KBM-7 (cell line): ENCODE data around the gene ETV6.

ENCODE experiments used
- DNase-seq: peaks from one replicate; pipeline ENCODE4 v3.0.0-alpha.2; 2015
- in situ Hi-C: fragments of 300-500 bp; cut with MboI; formaldehyde crosslinking; loops from 2 replicates; pipeline ENCODE4 v1.14.3; 2020; ENCODE audit warnings: low sequenced_read_pairs, low pct_unique_long_range_greater_than_20kb, mixed read lengths

ETV6 gene

DNA sequence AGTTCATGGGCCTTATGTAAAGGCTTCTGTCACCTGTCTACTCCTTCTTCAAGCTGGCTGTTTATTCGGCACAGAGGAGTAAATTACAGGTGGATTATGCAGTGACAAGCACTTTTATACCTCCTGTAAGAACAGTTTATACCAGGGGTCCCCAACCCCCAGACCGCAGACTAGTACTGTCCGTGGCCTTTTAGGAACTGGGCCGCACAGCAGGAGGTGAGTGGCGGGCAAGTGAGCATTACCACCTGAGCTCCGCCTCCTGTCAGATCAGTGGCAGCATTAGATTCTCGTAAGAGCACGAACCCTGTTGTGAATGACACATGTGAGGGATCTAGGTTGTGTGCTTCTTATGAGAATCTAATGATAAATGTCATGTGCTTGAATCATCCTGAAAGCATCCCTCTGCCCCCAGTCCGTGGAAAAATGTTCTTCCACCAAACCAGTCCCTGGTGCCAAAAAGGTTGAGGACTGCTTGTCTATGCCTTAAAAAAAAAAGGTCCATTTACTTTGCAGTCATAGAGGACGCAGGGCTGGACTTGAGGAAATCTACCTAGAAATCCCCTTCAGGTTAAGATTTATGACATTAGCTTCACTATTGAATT, 78.8 kb downstream of the ETV6 start:
- no peak for DNase-seq
- in situ Hi-C loops, result no loop called here

DNA sequence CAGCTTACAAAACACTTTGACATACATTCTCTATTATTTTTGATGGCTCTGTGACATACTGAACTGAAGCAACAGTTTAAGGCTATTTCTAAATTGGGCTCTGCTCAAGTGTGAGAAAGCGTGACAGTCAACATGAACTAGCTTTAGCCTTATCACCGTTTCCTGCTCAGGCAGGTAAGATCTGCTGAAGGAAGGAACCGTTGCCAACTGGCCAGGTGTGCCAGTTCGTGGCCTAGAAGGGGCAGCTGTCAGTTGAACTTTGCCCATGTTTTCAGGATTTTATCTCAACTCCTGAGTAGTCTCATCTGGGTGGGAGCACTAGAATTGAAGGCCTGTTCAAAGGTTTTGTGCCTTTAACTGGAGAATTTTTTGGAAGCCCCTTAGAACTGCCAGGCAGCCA, 79.5 kb downstream of the ETV6 start:
- in situ Hi-C loops, result no loop called here
- no peak for DNase-seq

DNA sequence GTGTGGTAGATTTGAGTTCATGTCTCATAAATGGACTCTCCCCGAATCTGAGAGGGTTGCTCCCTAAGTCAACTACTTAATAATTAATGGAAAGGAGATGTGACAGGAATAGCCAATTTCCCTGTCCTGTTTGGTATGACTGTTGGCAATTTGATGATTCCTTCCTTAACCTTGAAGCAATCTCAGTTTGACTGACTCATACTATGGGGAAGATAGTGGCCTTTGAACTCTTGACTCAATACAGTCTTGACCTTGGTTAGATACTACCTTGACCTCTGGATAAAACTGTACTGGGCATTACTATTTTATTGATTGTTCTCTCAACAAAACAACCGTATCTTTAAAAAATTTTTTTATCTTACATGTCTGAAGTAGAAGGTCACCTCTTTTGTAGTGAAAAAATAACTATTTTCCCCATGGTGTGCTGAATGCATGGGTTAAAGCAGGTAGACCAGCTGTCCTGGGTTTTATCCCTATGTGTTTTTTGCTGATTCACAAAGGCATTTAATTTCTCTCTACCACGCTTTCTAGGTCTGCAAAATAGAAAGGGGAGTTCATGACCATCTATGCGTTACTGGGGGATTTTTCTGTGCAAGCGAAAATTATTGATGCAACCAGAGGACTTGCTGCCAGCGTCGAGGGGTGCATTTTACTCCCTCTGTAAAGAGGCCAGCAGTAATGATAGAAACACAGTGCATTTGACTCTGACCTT, 80.1 kb downstream of the ETV6 start:
- DNase-seq, result no peak
- in situ Hi-C loops, result no loop called here

DNA sequence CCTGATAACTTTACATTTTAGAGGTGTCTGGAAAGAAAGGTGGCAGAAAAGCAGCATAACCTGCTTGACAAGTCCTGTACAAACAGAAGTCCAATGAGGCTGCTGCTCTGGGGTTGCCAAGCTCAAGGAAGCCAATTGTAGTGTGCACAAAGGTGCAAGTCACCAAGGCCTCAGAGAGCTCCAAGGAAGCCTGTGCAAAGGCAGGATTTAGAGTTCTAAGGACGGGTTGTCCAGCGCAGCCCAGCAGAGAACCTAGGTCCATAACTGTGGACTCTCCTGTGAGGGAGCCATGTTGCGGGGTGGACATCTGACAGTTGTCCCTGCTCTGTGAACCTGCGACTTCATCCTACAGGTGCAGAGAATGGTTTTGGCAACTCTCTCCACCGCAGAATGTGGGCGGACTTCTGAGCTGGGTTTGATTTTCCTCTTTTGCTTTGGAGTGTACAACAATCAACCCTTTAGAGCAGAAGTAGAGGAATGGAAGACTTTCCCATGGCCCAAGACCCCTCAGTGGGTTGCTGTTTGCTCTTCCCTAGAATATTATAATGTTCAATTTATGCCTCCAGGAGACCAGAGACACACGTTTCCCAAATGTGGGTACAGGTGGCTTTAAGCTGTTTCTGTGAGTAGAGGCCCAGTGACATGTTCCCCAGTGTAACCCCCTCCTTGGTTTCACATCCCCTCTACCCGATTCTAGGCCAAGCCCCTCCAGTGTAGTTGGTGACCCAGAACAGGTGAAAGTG, 81.0 kb downstream of the ETV6 start:
- in situ Hi-C loops, result no loop called here
- no peak for DNase-seq

DNA sequence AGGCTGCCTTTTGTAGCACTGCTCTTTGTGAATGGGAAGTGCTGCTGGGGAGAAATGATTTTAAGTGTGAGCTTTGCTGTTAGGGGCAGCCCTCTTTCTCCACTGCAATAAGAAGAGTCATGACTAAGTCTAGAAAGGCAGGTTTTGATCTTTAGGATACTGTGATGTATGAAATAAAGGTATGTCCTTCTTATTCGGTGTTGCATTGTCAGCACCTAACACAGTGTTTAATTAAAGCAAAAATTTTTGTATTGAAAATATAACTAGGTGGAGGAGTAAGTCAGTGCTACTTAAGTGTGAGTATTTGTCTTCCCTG, 81.5 kb downstream of the ETV6 start:
- in situ Hi-C loops, result no loop called here

DNA sequence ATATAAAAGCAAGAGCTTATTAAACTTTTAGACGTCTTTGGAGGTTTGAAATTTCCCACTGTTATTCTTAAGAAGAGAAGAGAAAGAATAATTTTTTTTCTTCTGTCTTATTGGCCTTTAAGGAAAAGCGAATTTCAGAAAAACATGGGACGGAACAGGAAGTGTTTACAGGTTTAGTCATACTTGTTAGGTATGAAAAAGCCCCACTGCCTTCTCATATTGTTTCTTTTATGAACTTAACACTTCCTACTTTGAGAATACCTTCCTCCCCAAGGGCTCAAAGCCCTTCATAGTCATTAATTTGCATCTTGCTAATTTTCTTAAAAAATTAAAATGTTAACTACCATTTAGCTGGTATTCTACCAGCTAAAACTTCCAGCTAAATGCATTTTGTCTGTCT, 82.0 kb downstream of the ETV6 start:
- no peak for DNase-seq
- in situ Hi-C loops, result no loop called here

More for the DNA sequence above, 81.5 kb downstream of the ETV6 start:
- no peak for DNase-seq

DNA sequence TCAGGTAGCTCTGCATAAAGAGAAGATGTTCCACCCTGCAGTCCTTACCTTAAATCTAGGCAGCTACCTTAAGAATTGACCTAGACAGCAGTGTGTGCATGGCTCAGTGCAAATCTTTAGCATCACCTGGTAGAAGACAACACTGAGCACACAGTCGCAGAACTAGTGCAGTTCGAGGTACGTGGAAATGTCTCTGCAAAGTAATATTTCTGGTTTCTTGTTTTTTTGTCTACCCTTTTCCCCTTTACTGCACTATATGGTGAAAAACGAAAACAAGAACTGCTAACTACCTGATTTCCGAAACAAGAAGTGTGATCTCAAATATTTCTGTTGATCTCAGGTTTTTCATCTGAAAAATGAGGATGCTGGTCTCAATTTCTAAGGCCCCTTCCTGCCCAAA, 82.5 kb downstream of the ETV6 start:
- in situ Hi-C loops, result no loop called here

DNA sequence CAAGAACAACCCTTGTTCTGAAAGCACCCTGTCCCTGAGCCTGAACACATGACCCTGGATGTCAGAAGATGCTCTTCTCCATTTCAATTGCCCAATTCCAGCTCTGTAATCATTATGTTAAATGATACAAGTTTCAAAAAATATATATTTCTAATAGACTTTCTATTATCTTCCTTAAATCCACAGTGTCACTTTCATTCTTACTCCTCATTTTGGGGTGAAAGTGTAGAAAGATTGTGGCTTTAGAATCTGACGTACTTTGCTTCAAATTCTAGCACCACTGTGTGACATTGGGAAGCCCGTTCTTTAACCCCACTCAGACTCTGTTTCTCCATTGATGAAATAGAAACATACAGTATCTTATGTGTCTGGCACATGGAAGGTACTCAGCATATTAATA, 83.2 kb downstream of the ETV6 start:
- in situ Hi-C loops, result no loop called here
- no peak for DNase-seq

More for the DNA sequence above, 82.5 kb downstream of the ETV6 start:
- DNase-seq, result no peak

DNA sequence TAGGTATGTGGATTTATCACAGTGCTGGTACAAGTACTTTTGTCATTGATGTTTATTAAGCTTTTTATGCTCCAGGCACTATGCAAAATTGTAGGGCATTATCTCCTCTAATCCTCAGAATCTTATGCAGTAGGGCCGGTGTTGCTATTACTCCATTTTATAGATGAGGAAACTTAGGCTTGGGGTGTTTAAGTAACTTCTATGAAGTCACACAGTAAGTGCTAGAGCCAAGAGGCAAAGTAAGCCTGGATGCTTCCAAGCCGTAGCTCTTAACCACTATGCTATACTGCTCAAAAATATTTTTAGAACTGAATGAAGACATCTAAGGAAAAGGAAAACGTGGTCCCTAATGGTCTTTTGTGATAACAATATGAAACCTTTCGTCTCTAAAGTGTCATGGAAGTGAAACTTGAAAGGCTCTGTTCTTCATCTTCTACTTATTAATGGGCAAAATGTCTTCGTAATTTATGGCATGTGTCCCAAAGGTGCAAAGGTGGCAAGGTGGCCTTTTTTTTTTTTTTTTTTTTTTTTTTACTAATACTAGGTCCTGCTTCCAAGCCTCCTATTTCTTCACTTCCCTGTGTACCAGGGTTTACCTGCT, 85.2 kb downstream of the ETV6 start:
- in situ Hi-C loops, result no loop called here
- DNase-seq, result no peak

DNA sequence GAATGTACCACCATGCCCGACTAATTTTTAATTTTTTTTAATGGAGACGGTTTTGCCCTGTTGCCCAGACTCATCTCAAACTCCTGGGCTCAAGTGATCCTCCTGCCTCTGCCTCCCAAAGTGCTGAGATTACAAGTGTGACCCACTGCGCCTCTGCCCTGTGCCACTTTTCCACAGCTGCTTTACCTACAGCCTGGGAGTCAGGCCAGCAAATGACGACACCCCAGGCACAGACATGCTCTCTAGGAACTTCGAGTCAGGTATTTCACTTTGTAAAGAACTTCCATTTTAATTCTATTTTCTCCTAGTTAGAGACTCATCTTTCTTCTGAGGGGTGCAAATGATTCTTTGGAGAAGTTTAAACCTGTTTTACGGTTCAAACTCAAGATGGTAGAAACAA, 89.0 kb downstream of the ETV6 start:
- DNase-seq, result no peak
- in situ Hi-C loops, result no loop called here

DNA sequence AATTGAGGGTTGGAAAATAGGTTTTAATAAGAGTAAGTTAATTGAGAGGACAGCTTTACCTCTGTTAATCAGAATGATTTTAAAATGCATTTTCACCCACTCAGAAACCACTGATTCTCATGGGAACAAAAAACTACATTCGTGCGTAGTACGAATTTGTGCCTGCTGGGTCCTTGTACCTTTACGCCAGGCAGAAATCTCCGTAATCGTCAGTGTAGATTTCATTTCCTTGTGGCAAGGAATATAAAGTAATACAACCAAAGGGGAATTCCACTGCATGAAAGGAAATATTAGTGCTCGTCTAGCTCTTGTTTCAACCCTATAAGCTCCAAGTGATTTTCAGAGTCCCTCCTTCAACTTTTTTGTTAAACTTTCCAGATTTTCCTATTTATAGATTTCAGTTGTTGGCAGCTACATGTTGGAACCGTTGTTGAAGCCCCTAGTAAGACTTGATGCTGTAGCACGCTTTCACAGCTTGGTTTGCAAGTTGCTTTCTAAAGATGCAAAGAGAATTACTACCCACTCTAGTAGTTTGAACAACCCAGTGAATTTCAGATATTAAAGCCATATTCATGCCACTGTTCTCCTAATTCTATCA, 90.6 kb downstream of the ETV6 start:
- in situ Hi-C loops, result no loop called here
- no peak for DNase-seq

DNA sequence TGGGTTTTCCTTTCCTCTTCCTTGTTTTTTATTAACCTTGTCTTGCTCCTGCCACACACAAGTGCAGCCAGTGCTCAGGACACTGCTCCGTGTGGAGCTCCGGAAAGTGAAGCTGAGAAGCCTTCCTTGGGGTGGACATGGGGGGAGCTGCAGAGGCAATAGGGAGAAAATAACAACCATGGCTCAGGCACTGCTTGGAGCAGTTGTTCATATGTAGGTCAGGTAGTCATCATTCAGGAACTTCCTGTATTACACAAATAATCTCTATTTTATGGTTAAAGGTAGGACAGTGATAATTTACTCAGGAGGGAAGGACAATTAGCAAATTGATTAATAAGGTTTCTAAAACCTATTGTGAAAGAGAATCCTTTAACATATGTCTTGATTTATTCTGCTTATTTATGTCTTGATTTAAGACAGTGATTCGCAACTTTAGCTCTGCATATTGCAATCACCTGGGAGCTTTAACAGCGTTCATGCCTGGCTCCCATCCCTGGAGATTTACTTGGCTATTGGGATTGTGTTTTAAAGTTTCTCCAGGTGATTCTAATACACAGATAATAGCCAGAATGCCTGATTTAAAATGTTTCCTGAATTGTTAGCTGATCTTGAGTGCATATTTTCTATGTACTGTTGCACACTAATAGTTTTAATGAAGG, 92.1 kb downstream of the ETV6 start:
- in situ Hi-C loops, result no loop called here

DNA sequence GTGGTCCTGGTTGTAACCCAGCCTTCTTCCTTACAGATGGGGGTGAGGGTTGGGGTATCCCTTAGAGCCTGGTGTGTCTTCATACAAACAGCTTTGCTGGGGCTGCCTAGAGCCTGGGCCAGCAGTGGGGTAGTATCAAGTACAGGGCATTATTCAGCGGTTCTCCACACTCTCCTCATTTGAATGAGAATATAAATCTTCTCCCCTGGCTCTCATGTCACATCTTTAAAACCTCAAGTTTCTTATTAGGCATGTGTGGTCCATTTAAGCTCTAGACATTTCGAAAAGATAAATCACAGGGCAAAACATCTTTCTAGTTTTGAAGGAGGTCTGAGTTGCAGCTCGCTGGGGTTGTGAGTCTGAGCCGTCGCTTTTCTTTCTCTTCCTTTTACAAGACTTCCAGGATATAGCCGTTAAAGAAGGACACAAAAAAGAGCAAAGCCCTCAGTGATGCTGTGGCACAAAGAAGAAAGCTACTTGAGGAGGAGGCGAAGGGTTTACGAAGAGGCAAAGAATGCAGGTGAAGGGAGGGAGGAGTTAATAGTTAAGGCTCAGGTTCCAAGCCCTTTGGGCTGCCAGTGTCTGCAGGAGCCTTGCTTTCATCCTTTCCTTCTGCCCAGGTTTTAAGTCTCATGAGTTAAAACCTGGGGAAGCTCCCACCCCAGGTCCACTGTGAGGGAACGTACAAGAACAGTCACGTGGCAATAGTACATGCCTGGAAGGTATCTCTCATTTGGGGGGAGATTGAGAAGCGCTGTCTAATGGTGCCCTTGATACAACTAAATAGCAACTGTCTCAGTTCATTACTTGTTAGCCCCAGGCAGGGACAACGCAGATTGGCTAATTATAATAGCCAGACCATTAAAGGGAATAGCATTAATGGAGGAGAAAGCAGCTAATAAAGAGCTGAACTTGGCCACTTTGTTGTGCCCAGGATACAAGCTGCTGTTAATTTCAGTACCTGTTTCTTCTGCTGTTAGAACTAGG, 94.2 kb downstream of the ETV6 start:
- in situ Hi-C loops, result no loop called here
- no peak for DNase-seq

More for the DNA sequence above, 92.1 kb downstream of the ETV6 start:
- no peak for DNase-seq

DNA sequence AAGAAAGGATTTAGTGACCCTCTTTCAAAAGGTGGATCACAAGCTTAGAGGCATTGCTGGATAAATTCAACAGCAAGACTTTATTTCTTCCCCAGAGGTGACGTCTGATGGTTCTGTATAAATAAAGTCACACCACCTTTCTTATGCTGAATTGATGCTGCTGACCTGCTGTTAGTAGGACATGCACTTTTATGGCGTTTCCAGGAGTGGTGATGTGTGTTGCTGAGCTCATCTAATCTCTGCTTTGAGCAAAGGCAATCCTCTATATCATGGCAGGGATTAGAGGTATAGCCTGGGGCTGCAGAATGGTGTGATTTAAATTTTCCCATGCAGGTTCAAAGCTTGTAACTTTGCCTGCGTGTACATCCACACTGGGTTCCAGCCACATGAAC, 94.9 kb downstream of the ETV6 start:
- no peak for DNase-seq
- in situ Hi-C loops, result no loop called here

DNA sequence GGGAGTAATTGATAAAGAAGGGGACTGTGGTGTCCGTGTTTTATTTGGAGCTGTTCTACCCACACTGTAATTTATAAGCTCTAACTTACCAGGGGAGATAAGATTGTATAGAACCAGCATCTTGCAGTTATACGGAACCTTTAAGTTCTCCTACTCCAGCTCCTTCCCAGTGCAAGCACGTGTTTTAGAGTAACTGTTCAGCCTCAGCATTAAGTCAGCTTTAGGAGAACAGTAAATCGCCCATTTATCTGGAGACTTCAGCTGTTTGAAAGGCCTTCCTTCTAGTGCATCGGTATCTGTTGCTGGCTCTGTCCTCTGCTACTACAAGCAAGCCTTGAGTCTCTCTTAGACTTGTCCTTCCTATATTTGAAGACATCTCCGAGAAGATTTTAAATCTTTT, 95.6 kb downstream of the ETV6 start:
- in situ Hi-C loops, result no loop called here
- DNase-seq, result no peak

DNA sequence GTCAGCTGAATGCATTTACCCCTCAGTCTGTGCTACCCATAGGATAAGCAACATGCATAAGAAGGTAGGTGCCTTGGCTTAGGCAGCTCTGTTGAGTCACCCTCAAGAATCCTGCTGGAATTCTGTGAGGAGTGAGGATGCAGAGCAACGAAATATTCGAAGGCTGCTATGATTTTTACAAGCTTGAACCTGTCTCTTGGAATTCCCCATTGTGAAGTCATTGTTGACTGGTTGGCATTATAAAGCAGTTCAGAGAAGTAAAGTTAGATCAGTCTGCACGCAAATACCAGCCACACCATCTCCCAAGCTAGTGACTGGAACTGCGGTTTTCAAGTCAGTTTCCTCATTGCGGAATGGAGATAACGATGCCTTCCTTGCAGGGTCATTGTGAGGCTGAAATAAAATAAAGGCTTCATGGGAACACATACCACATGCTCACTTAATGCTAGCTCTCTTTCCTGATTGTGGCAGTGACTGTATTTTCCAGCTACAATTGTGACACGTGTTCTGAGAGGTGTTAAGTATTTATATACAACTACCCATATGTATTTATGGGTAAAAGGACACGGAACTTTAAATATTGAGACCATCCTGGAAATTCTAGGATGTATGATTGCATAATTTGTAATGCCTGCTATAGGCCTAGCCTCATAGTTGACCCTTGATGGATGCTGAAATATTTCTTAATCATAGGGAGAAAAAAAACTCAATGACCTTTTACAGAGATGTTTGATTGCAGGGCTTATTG, 96.7 kb downstream of the ETV6 start:
- DNase-seq, result peak; percentile 96
- in situ Hi-C loops, result no loop called here

DNA sequence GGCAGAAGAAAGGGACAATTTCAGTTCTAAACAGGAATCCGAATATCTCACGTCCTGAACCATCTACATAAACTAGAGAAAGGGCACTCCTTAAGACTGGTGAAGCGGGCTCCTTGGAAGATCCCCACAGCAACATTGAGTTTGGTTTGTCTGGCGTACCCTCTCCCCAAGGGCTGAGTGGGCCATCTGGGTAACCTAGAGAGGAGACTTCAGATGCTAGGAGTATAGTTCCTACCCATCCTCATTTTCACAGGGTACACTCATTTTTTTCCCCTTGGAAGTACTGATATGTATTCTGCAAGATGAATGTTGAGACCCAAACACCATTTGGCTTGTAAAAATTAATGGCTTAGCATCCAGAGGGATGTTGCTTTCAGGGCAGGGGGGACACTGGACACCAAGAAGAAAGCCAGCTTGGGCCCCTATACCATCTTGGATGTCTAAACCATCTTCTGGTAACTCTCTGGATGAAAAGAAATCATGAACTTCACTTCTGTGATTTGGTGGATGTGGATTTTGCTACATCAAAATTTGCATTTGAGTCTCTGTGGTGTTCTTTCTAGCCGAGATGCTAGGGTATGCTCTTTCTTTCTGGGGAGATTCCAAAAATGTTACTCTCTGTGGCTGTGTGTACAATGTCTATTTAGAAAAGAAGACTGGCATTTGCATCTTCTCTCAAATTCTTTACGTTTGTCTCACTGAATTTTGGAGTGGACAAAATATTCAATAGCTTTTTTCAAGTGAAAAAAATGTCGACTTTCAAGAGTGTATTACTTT, 97.7 kb downstream of the ETV6 start:
- in situ Hi-C loops, result no loop called here
- no peak for DNase-seq
